Rectal smooth muscle tissue (tissue), 1 donor: ENCODE results near the gene RGL3.
"Not testable (repeated sequence)": the region's sequence is repeated elsewhere in the genome, so short reads cannot be mapped to it uniquely, and the experiment has no call there.

ENCODE experiments used
- H3K27ac ChIP-seq: one replicate; pipeline ENCODE4 v1.7.0; 2013; ENCODE audit warnings: low read depth, low read length, inconsistent platforms
- H3K27me3 ChIP-seq: one replicate; pipeline ENCODE4 v1.7.0; 2013; ENCODE audit warnings: low read length; ENCODE audit not compliant: control insufficient read depth, insufficient read depth
- H3K36me3 ChIP-seq: one replicate; pipeline ENCODE4 v1.7.0; 2013; ENCODE audit warnings: low read length; ENCODE audit not compliant: control insufficient read depth, insufficient read depth
- H3K4me1 ChIP-seq: one replicate; pipeline ENCODE4 v1.7.0; 2013; ENCODE audit warnings: low read length; ENCODE audit not compliant: control insufficient read depth, insufficient read depth
- H3K4me3 ChIP-seq: one replicate; pipeline ENCODE4 v1.7.0; 2013; ENCODE audit warnings: low read length
- H3K9ac ChIP-seq: one replicate; pipeline ENCODE4 v1.7.0; 2013; ENCODE audit warnings: low read length

The RGL3 gene

GRCh38 chr19:11446652-11447301 lies 27.7 kb upstream of the RGL3 start:
- Histone ChIP-seq H3K4me3 (no peak overlapping the region), H3K36me3 (peaks cover 21% of the 10 kb centered on the region), H3K9ac (no peak overlapping the region)

GRCh38 chr19:11446271-11446651 lies 27.1 kb upstream of the RGL3 start:
- H3K9ac ChIP-seq: no peak overlapping the region
- no peaks in the 10 kb centered on the region for H3K27me3 ChIP-seq
- peaks cover 22% of the 10 kb centered on the region for H3K36me3 ChIP-seq
- H3K27ac ChIP-seq: no peak overlapping the region
- no peak overlapping the region for H3K4me3 ChIP-seq
- no peaks in the 10 kb centered on the region for H3K4me1 ChIP-seq

More at GRCh38 chr19:11446652-11447301, 27.7 kb upstream of the RGL3 start:
- Histone ChIP-seq H3K27ac (no peak overlapping the region), H3K27me3 (no peaks in the 10 kb centered on the region), H3K4me1 (no peaks in the 10 kb centered on the region)

- no peak overlapping the region for H3K27ac ChIP-seq
- H3K4me1 ChIP-seq: no peaks in the 10 kb centered on the region
- no peak overlapping the region for H3K4me3 ChIP-seq
- no peaks in the 10 kb centered on the region for H3K27me3 ChIP-seq
- H3K9ac ChIP-seq: no peak overlapping the region
- H3K36me3 ChIP-seq: peaks cover 27% of the 10 kb centered on the region
Measured at GRCh38 chr19:11445141-11445540, 26.0 kb upstream of the RGL3 start.

- Histone ChIP-seq H3K4me1 (no peaks in the 10 kb centered on the region), H3K4me3 (no peak overlapping the region), H3K9ac (no peak overlapping the region), H3K27me3 (no peaks in the 10 kb centered on the region), H3K36me3 (peaks cover 22% of the 10 kb centered on the region), H3K27ac (no peak overlapping the region)
Measured at GRCh38 chr19:11444059-11444458, 24.9 kb upstream of the RGL3 start.

GRCh38 chr19:11437955-11438354 lies 18.8 kb upstream of the RGL3 start:
- H3K27me3 ChIP-seq: no peaks in the 10 kb centered on the region
- H3K4me1 ChIP-seq: peaks cover 10% of the 10 kb centered on the region
- H3K36me3 ChIP-seq: peaks cover 15% of the 10 kb centered on the region
- H3K9ac ChIP-seq: no peak overlapping the region
- H3K4me3 ChIP-seq: no peak overlapping the region
- no peak overlapping the region for H3K27ac ChIP-seq

GRCh38 chr19:11435833-11436313 lies 16.8 kb upstream of the RGL3 start:
- Histone ChIP-seq H3K4me1 (peaks cover 10% of the 10 kb centered on the region), H3K36me3 (peaks cover 10% of the 10 kb centered on the region), H3K27me3 (no peaks in the 10 kb centered on the region), H3K27ac (peak overlapping the region; percentile 70), H3K9ac (peak overlapping the region; percentile 10), H3K4me3 (peak overlapping the region; percentile 92)

- peaks cover 10% of the 10 kb centered on the region for H3K4me1 ChIP-seq
- peaks cover 9% of the 10 kb centered on the region for H3K36me3 ChIP-seq
- peak within 1 kb of the TSS; percentile 70 for H3K27ac ChIP-seq
- no peaks in the 10 kb centered on the region for H3K27me3 ChIP-seq
- H3K4me3 ChIP-seq: peak within 1 kb of the TSS; percentile 92
- peak within 1 kb of the TSS; percentile 10 for H3K9ac ChIP-seq
Measured at GRCh38 chr19:11435057-11435832, 16.1 kb upstream of the RGL3 start, which contains the start of the genes ODAD3 and PRKCSH. Gene ODAD3, minus strand, starts transcription at chr19:11435121. Its CDS starts 105 bp downstream, at chr19:11435016. Gene PRKCSH, plus strand, starts transcription at chr19:11435635. Its CDS starts 483 bp downstream, at chr19:11436118.

GRCh38 chr19:11434703-11435056 lies 15.6 kb upstream of the RGL3 start:
- Histone ChIP-seq H3K27ac (peak overlapping the region; percentile 70), H3K27me3 (no peaks in the 10 kb centered on the region), H3K4me3 (peak overlapping the region; percentile 45), H3K36me3 (peaks cover 9% of the 10 kb centered on the region), H3K4me1 (peaks cover 10% of the 10 kb centered on the region), H3K9ac (no peak overlapping the region)

- H3K36me3 ChIP-seq, H3K27ac ChIP-seq, H3K9ac ChIP-seq, H3K4me3 ChIP-seq, H3K27me3 ChIP-seq: not testable (repeated sequence)
- H3K4me1 ChIP-seq: peaks cover 10% of the 10 kb centered on the region
Measured at GRCh38 chr19:11433526-11433925, 14.4 kb upstream of the RGL3 start.

GRCh38 chr19:11426656-11427055 lies 7.5 kb upstream of the RGL3 start:
- no peaks in the 10 kb centered on the region for H3K36me3 ChIP-seq
- no peaks in the 10 kb centered on the region for H3K4me1 ChIP-seq
- no peak overlapping the region for H3K4me3 ChIP-seq
- peaks cover 17% of the 10 kb centered on the region for H3K27me3 ChIP-seq
- H3K9ac ChIP-seq: no peak overlapping the region
- no peak overlapping the region for H3K27ac ChIP-seq

GRCh38 chr19:11425719-11426457 lies 6.8 kb upstream of the RGL3 start:
- H3K27me3 ChIP-seq: peaks cover 24% of the 10 kb centered on the region
- no peak overlapping the region for H3K27ac ChIP-seq
- no peaks in the 10 kb centered on the region for H3K36me3 ChIP-seq
- no peak overlapping the region for H3K9ac ChIP-seq
- H3K4me1 ChIP-seq: no peaks in the 10 kb centered on the region
- H3K4me3 ChIP-seq: no peak overlapping the region

- no peaks in the 10 kb centered on the region for H3K36me3 ChIP-seq
- H3K4me1 ChIP-seq: no peaks in the 10 kb centered on the region
- H3K27me3 ChIP-seq: peaks cover 36% of the 10 kb centered on the region
- no peak overlapping the region for H3K9ac ChIP-seq
- H3K4me3 ChIP-seq: no peak overlapping the region
- H3K27ac ChIP-seq: no peak overlapping the region
Measured at GRCh38 chr19:11423791-11424181, 4.7 kb upstream of the RGL3 start.
